HG02852 (cell line): ENCODE measurements around the gene HRAS.

ENCODE experiments used
- ATAC-seq: cut with Tn5 transposase; IDR thresholded peaks from one replicate; pipeline ENCODE4 v1.9.1; 2021; ENCODE audit warnings: mild to moderate bottlenecking, moderate library complexity; ENCODE audit not compliant: unreplicated experiment

The HRAS gene

GRCh38 chr11:514606-515005 is 20.8 kb downstream of the HRAS start:
- no peak for ATAC-seq

- ATAC-seq: no peak
These were observed 22.4 kb downstream of the HRAS start for GRCh38 chr11:512761-513595.

DNA sequence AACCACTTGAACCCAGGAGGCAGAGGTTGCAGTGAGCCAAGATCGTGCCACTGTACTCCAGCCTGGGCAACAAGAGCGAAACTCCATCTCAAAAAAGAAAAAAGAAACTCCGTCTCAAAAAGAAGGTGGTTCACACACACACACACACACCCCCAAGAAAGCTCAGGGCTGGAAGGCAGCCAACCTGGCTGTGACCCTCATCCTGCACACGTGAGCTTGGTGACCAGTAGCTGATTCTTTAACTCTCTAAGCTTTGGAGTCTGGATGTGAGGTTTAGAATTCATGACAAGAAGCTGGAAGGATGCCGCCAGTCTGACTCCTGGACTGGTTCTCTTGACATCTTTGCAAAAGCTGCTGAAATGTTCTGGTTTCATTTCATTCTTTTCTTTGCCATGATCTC is 26.4 kb downstream of the HRAS start:
- ATAC-seq: no peak

DNA sequence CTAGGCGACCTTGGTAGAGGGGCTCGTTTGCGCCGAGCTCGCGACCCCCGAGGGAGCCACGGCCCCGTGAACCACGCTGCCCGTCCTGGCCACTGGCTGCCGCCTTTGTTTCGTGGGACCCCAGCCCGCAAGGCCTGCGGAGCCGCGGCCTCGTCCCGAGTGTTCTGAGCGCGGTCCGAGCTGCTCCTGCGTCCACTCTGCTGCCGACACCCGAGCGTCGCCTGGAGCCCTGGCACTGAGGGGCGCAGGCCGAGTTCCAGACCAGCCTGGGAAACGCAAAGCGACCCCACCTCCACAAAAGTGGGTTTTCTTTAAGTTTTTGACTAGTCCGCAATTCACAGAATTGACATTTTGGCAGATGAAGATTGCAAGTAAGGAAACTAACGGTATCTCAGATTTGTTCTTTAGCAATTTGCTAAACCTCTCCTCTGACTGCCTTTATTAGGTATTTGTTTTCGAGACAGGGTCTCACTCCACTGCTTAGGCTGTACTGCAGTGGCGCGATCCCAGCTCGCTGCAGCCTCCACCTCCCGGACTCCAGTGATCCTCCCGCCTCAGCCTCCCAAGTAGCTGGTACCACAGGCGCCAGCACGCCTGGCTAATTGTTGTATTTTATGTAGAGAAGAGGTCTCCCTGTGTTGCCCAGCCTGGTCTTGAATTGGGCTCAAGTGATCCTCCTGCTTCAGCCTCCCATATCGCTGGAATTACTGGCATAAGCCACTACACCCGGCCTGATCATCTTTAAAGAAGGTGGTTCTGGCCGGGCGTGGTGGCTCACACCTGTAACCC is 27.5 kb downstream of the HRAS start:
- ATAC-seq: no peak

DNA sequence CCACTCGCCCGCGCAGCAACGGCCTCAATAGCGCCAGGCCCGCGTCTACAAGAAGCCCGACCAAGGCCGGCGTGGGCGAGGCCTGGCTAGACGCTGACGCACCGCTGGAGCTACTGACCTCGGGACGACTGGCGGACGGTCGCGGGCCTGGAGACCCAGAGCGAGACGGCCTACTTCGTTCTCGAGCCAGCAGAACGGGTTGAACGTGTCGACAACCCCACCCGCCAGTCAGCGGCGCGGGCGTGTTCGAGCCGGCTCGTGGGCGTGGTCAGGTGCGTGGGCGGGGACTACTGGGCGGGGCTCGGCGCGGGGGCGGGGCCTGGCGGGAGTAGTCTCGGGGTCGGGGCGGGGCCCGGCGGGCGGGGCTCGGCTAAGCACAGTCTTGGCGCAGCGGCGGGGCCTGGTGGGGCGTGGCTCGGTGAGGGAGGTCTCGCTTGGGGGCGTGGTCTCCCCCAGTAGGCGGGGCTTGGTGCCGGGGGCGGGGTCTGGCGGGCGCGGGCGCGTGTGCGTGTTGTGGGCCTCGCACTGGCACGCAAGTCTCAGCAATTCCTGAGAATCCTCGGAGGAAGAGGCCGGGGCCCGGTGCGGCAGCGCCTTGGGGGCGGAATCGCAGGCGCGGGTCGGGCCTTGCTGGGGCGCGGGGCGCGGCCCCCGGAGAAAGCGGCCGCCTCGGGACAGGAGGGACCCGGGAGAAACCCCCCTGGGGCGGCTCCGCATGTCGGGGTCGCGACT is 28.2 kb downstream of the HRAS start, which contains the start of gene RNH1:
TSS of gene RNH1 (minus strand) at position 248 of the 732 bp plus-strand sequence. CDS start 5,080 bp downstream, outside the sequence.
- peak; percentile 45 for ATAC-seq

GRCh38 chr11:506238-506994 is 29.0 kb downstream of the HRAS start:
- peak; percentile 72 for ATAC-seq

DNA sequence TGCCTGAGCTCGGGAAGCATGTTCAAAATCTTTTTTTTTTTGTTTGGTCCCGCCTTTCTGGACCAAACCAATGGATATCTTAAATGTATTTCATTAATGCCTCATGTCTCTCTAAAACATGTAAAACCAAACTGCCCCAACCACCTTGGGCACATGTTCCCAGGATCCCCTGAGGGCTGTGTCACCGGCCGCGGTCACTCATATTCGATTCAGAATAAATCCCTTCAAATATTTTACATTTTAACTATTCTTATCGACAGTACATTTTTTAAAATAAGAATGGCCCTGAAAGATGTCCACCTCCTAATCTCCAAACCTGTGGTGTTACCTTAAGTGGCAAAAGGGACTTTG is 30.4 kb downstream of the HRAS start:
- no peak for ATAC-seq

- ATAC-seq: no peak
These were observed 31.1 kb downstream of the HRAS start for GRCh38 chr11:504053-504993.

GRCh38 chr11:503179-503981 is 32.0 kb downstream of the HRAS start:
- no peak for ATAC-seq

DNA sequence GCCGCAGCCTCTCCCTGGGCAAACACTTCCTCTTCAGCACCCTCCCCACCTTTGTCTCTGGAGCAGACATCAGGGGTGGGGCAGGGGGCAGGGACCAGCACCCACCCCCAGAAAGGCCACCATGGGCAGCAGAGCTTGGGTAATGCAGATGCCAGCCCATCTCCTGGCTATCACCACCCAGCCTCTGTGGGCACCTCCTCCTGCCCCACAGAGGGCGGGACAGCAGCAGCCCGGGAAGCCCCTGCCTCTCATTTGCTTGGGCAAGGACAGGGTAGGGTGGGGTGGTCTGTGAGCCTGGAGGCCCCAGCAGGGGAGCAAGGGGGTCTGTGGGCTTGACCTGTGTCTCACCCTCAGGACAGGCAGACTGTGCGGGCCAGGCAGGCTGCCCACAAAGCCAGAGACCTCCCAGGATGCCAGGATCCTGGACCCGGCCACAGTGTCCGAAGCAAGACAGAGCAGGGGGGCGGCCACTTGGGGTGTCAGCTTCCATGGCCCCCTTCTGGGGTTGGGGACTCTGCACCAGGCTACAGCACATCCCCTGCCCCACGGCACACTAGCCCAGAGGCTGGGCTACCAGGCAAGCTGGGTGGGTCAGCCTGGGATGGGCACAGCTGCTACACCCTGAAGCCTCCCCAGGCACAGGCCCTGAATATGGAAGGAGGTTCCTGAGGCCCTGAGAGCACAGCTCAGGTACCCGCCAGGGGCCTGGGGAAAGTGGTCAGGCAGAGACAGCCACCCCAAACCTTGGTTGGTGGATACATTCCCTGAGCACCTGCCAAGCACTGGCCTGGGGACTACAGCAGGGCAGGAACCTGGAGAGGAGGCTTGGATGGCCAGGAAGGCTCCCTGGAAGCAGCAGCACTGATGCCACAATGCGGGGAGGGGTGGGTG is 32.8 kb downstream of the HRAS start:
- ATAC-seq: no peak

- ATAC-seq: no peak
These were observed 33.6 kb downstream of the HRAS start for GRCh38 chr11:501683-502287.

DNA sequence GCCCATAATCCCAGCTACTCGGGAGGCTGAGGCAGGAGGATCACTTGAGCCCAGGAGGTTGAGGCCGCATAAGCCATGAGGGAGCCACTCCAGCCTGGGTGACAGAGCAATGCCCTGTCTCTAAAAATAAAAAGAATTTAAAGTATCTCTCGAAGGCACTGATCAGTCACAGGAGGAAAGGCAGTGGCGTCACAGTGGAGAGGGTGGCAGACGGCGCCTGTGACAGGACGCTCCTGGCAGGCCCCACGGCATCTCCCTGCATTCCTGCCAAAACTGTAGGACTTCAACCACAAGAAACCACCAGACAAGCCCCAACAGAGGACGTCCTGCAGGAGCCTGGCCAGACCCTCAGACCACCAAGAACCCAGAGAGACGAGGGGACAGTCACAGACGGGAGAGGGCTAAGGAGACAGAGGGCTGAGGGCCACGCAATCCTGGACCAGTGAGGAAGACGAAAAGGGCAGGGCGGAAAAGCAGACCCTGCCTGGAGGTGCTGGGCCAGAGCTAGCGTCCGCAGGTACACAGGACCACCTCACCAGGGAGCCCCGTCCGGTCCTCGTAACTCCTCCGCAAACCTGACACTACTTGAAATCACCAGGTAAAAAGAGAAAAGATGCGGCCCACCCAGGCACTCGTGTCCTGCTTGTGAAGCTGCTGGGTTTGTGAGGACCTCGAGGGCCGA is 34.2 kb downstream of the HRAS start:
- no peak for ATAC-seq

- ATAC-seq: no peak
These were observed 35.9 kb downstream of the HRAS start for GRCh38 chr11:499201-500076.

- ATAC-seq: no peak
These were observed 36.8 kb downstream of the HRAS start for GRCh38 chr11:498297-499181.
